ENCODE results near the gene FAM216B. TPM values are rescaled to one million over a fixed set of nuclear protein-coding genes. Genes with fewer than 3 reads are reported as not detected.
"Not testable (repeated sequence)": the region's sequence is repeated elsewhere in the genome, so short reads cannot be mapped to it uniquely, and the experiment has no call there.

The FAM216B gene
- total RNA-seq, 1 experiment from 2014 or later = not detected

DNA sequence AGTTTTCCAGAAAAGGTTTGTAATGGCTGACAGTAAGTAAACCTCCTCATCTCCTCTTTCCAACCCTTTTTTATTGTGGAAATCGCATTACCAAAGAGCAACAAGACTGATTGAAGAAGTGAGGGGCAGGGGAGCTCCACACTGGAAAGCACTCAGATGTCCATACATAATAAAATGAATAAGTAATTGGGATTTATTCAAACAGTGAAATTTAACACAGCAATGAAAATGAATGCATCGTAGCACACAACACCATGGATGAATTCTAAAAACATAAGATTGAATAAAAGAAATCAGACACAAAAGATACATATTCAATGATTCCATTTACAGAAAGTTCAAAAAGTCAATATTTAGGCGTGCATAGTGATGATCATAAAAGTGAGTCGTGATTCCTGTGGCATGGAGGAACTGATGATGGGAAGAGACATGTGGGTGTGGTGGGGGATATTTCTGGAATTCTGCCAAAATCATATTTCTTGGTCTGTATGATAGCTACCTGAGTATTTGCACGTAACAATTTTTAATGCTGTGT lies 18.8 kb downstream of the FAM216B start:
- H3K4me1 ChIP-seq = no peaks in the 10 kb centered on the region
- no peak for DNase-seq
- H3K9me3 ChIP-seq (replicated peaks) = no peaks in the 10 kb centered on the region
- H3K27ac ChIP-seq = no peak overlapping the region
- H3K4me3 ChIP-seq = no peak overlapping the region
- no peaks in the 10 kb centered on the region for H3K36me3 ChIP-seq
- no peaks in the 10 kb centered on the region; the same call in 1 of the 2 replicates for H3K27me3 ChIP-seq

DNA sequence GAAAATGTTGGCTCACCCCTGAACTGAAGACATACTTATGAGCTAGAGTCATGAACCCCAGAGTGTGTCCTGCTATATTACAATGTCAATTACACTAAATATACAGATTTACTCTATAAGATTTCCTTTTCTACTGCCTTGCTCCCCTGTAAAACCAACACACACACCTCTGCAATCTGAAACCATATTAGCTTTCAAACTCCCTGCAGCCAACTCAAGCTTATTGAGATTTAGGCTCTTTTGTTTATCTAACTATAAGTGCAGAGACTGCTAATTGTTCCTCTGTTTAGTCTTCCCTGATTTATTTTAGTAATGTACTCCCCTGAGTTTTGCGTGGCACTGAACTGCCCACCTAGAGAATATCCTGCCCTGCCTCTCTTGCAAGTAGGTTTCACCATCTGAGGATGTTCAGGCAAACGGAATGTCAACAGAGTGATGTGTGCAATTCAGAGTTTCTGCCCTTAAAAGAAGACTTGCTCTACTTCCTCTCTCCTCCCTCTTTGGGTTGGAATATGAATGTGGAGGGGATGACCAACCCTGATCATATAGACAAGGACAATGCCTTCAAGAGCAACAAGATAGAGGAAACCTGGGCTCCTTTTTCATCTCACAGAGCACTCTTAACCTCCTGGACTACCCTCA lies 22.3 kb downstream of the FAM216B start:
- no peaks in the 10 kb centered on the region for H3K36me3 ChIP-seq
- H3K27ac ChIP-seq = no peak overlapping the region
- no peaks in the 10 kb centered on the region for H3K27me3 ChIP-seq
- no peaks in the 10 kb centered on the region for H3K9me3 ChIP-seq (replicated peaks)
- H3K4me1 ChIP-seq = no peaks in the 10 kb centered on the region
- no peak for DNase-seq
- no peak overlapping the region for H3K4me3 ChIP-seq

DNA sequence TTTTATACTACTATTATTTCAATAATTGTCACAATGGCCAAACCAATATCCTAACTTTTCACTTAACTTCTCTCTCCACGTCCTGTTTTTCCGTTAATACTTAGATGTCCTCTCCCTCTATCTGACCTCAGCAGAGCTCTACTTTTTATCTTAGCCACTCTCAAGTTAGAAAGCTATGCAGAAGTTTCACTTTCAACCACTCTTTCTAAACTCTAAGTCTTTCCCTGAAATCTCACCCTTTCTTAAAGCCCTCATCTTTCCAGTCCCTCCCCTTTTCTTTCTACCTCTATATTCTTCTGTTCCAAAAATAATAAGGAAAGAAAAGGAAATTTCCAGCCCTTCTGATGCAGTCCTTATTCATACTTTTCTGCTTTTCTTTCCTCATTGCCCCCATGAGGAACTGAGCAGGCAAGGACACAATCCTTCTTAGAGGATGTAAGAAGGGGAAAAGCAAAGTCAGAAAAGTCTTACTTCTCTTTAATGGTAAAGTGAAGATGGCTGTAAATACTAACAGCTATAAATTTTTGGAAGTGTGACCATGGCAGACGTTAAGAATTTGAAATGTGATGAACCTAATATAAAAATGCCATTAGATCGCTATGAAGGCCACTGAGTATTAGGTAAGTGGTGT lies 23.0 kb downstream of the FAM216B start:
- Histone ChIP-seq H3K4me3 (no peak overlapping the region), H3K36me3 (no peaks in the 10 kb centered on the region), H3K27me3 (no peaks in the 10 kb centered on the region), H3K4me1 (no peaks in the 10 kb centered on the region), H3K9me3 (replicated peaks) (no peaks in the 10 kb centered on the region), H3K27ac (no peak overlapping the region)
- DNase-seq = no peak

DNA sequence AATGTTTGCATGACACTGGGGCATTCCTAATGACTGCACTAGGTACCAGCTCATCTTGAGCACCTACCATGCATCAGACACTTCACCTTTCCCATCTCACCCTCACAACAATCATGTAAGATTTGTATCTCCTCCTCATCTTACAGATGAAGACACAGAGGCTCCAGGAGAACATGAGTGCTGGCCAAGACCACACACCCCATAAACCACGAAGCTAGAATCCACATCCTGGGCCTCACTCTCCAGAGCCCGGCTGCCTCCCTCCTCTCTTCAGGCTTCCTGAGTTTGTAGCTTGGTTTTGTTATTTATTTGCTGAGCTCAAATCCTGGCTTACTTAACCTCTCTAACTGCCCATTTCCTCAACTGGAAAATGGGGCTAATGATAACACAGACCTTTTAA lies 25.9 kb downstream of the FAM216B start:
- no peak for DNase-seq
- Histone ChIP-seq H3K27ac (no peak overlapping the region), H3K4me1 (no peaks in the 10 kb centered on the region)

DNA sequence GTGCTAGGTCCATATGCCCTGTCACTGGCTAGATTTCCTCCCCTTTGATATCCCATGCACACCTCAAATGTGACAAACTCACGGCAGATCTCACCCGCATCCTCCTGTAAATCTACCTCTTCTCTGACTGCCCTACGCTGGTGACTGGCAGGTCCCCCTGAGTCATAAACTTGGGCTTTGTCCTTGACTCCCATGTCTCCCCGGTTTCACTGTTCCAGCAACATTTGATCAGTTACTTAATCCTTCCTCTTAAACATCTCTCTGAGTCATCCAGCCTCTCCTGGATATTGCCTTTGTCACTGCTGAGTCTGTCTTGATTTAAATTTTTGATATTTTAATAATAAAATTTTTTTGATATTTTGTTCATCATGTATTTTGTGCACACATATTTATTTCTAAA lies 26.5 kb downstream of the FAM216B start:
- H3K27ac ChIP-seq = no peak overlapping the region
- H3K9me3 ChIP-seq (replicated peaks) = no peaks in the 10 kb centered on the region
- no peaks in the 10 kb centered on the region for H3K27me3 ChIP-seq

More for the DNA sequence above, 25.9 kb downstream of the FAM216B start:
- H3K27me3 ChIP-seq = no peaks in the 10 kb centered on the region
- no peak overlapping the region for H3K4me3 ChIP-seq
- no peaks in the 10 kb centered on the region for H3K36me3 ChIP-seq
- no peaks in the 10 kb centered on the region for H3K9me3 ChIP-seq (replicated peaks)

DNA sequence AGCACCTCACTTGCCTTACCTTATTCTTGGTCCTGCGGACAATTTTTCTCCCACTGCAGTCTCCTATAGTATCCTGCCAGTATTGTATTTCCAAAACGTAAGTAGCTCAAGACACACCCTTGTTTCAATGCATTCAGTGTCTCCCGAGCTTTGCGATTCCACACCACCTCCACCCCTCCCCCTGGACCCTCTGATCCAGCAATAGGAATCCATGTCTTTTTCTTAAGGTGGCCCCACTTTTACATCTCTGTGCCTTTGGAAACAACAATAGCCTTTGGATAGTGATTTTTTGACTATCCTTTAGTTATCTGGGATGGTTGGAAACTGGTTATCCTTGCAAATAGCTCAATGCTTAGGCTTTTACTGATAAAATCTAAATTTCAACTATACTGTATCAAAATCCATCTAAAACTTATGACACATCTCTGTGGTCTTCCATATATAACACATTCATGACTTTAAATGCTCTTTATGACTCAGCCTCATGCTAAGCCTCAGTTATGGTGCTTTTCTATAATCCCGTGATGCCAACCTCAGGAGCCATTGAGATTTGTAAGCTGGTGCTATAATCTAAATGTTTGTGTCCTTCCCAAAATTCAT lies 27.1 kb downstream of the FAM216B start:
- Histone ChIP-seq H3K27ac (no peak overlapping the region), H3K27me3 (no peaks in the 10 kb centered on the region), H3K4me3 (no peak overlapping the region), H3K9me3 (replicated peaks) (no peaks in the 10 kb centered on the region), H3K4me1 (no peaks in the 10 kb centered on the region), H3K36me3 (no peaks in the 10 kb centered on the region)
- DNase-seq = no peak

More for the DNA sequence above, 26.5 kb downstream of the FAM216B start:
- H3K4me3 ChIP-seq = no peak overlapping the region
- peak in 1 of 2 experiments; percentile 3 for DNase-seq
- H3K36me3 ChIP-seq = no peaks in the 10 kb centered on the region
- no peaks in the 10 kb centered on the region for H3K4me1 ChIP-seq

DNA sequence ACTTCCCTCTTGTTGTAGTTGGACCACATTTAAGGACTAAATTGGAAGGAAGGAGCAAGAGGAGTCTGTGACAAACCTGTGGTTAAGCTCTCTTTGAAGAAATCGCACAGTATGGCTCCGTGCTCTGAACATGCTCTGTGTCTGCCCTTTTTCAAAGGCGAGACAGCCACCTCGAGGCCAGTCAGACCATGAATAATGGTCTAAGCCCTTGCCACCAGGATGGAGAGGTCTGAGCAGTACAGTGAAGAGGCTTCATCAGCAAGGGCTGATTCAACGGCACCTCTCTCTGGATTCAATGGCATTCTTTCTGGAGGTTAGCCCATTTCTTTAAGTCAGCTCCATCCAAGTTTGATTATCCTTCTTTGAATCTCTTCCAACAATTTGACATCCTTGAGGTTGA lies 30.9 kb downstream of the FAM216B start:
- Histone ChIP-seq H3K36me3 (no peaks in the 10 kb centered on the region), H3K9me3 (replicated peaks) (no peaks in the 10 kb centered on the region), H3K27ac (no peak overlapping the region), H3K4me3 (no peak overlapping the region), H3K4me1 (no peaks in the 10 kb centered on the region), H3K27me3 (no peaks in the 10 kb centered on the region)
- no peak for DNase-seq

DNA sequence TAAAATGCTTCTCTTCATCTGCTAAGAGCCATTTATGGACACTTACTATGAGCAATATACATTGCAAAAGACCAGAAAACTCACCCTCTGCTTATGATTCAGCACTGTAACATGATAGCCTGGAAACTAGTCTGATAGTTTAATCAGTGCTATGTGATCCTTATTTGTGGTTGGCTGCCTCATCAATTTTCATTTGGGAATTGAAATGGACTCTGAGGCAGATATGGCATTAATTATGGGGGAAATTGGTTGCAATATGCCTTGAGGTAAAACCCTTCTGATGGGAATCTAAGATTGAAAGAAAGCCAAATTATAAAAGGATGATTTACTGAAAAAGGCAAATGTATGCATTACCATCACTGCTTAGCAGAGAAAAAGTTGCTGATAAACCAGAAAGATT lies 33.5 kb downstream of the FAM216B start:
- H3K27ac ChIP-seq = no peak overlapping the region
- no peak for DNase-seq
- no peaks in the 10 kb centered on the region for H3K9me3 ChIP-seq (replicated peaks)
- no peaks in the 10 kb centered on the region for H3K36me3 ChIP-seq
- H3K27me3 ChIP-seq = no peaks in the 10 kb centered on the region
- no peaks in the 10 kb centered on the region for H3K4me1 ChIP-seq
- no peak overlapping the region for H3K4me3 ChIP-seq

DNA sequence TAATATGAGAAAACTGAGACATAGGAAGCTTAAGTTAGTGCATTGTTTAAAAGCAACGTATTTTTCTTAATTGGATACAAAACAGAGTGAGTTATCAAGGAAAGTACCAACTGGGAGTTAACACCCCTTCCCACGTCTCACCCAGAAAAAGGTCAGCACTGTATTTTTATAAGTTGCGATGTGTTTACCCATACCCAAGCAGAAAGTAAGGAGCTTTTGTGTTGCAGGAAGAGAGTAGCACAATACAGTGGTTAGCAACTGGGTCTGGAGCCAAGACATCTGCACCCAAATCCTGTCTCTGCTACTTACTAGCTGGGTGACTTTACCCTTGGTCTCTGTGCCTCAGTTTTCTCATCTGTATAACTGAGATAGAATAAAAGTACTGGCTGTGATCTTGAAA lies 34.3 kb downstream of the FAM216B start:
- no peak for DNase-seq
- H3K4me1 ChIP-seq = no peaks in the 10 kb centered on the region
- no peaks in the 10 kb centered on the region for H3K9me3 ChIP-seq (replicated peaks)
- no peak overlapping the region for H3K4me3 ChIP-seq
- no peaks in the 10 kb centered on the region for H3K36me3 ChIP-seq
- H3K27ac ChIP-seq = no peak overlapping the region
- H3K27me3 ChIP-seq = no peaks in the 10 kb centered on the region

DNA sequence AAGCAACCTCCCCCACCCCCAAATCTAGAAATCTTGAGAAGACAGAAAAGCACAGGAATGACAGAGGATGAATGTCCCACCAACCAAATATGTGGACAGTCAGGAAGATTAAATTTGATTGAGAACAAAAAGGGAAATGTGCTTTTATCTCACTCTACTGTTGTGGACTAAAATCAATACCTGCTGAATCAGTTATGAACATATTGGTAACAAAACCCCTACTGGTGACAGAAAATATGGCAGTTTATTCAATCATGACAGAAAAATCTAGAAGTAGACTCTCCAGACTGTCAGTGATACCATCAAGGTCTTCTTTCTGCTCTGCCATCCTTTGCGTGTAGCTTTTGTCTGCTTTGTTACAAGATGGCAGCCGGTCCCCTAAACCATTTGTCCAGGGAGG lies 35.2 kb downstream of the FAM216B start:
- Histone ChIP-seq H3K4me3 (no peak overlapping the region), H3K9me3 (replicated peaks) (no peaks in the 10 kb centered on the region), H3K36me3 (no peaks in the 10 kb centered on the region), H3K27me3 (no peaks in the 10 kb centered on the region), H3K27ac (no peak overlapping the region), H3K4me1 (no peaks in the 10 kb centered on the region)
- no peak for DNase-seq

DNA sequence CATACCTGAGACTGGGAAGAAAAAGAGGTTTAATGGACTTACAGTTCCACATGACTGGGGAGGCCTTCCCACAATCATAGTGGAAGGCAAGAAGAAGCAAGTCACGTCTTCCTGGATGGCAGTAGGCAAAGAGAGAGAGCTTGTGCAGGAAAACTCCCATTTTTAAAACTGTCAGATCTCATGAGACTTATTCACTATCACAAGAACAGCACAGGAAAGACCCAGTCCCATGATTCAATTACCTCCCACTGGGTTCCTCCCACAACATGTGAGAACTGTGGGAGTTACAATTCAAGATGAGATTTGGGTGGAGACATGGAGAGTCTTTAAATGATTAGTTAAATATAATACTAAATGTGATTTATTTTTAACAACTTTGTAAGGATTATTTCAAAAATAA lies 38.3 kb downstream of the FAM216B start:
- not testable (repeated sequence) for H3K9me3 ChIP-seq (replicated peaks); H3K27me3 ChIP-seq; DNase-seq; H3K4me1 ChIP-seq; H3K27ac ChIP-seq; H3K4me3 ChIP-seq; H3K36me3 ChIP-seq

DNA sequence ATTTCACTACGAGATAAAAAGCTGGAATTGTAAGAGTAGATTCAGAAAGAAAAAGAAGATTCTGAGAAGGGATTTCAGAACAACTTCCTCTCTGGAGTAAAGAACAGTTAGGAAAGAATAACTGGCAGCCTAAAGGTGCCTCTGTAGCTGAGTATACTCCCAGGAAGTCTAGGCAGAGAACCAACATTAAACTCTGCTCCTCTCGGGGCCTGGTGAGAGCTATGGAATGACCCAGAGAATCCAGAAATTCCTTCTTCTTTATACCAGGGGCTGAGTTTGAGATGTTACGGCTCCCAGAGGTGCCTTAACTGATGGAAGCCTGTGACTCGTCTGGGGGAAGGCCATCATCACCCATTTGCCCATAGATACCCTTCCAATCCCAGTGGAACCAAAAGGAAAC lies 39.1 kb downstream of the FAM216B start:
- H3K4me3 ChIP-seq = no peak overlapping the region
- no peaks in the 10 kb centered on the region for H3K4me1 ChIP-seq
- no peaks in the 10 kb centered on the region for H3K9me3 ChIP-seq (replicated peaks)
- no peak for DNase-seq
- no peaks in the 10 kb centered on the region for H3K27me3 ChIP-seq
- H3K36me3 ChIP-seq = no peaks in the 10 kb centered on the region
- no peak overlapping the region for H3K27ac ChIP-seq

DNA sequence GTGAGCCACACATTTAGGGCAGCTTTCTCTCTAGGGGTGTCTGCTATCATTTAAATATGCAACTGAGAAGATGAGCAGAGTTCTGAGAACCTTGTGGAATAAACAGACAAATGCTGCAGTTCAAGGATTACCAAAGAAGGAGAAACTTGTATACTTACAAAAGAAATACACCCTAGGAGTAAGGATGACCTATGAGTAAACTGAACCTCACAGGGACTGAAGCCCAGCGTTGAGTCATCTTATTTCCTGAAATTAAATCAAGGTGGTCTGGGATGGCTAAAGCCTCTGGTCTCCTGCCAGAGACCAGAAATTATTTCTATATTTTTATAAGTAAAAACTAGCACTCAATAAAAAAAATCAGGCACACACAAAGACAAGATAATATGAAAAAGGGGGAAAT lies 40.1 kb downstream of the FAM216B start:
- no peak for DNase-seq
- H3K27ac ChIP-seq = no peak overlapping the region
- H3K4me3 ChIP-seq = no peak overlapping the region
- H3K4me1 ChIP-seq = no peaks in the 10 kb centered on the region
- no peaks in the 10 kb centered on the region for H3K36me3 ChIP-seq
- H3K9me3 ChIP-seq (replicated peaks) = no peaks in the 10 kb centered on the region
- no peaks in the 10 kb centered on the region for H3K27me3 ChIP-seq

DNA sequence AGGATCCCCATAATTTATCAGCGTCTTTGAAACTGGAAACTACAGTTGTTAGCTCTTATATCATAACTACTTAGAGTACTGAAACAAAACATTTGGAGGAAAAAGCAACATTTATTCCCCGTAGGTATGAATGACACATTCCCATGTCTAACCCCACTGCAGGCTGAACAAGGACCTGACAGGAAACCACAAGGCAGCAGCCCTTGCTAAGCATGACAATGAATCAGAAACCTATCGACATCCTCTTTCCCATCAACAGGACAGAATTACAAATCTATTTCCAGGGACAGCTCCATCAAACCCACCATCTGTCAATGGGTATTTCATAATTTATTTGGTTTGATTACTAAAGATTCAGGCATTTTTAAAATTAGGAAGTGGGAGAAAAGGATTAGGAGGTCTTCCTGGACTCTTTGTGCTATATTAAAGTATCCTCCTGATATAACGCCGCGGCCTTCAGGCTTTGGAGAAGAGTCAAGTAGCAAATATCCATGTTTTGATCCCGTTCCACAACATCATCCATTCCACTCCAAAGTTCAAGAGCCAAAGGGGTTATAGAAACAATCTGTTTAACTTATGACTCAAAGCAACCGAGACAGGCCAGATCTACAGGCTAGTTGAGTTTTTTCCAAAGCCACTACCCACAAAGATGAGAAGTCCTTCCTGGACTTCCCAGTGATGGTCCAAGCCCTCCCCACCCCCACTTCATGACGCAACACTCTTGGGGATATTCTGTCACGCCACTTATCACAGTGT lies 51.1 kb downstream of the FAM216B start:
- H3K27me3 ChIP-seq = no peaks in the 10 kb centered on the region; the same call in 1 of the 2 replicates
- DNase-seq = no peak
- H3K27ac ChIP-seq = no peak overlapping the region
- H3K4me1 ChIP-seq = no peaks in the 10 kb centered on the region
- no peaks in the 10 kb centered on the region for H3K36me3 ChIP-seq
- H3K9me3 ChIP-seq (replicated peaks) = no peaks in the 10 kb centered on the region
- H3K4me3 ChIP-seq = no peak overlapping the region

DNA sequence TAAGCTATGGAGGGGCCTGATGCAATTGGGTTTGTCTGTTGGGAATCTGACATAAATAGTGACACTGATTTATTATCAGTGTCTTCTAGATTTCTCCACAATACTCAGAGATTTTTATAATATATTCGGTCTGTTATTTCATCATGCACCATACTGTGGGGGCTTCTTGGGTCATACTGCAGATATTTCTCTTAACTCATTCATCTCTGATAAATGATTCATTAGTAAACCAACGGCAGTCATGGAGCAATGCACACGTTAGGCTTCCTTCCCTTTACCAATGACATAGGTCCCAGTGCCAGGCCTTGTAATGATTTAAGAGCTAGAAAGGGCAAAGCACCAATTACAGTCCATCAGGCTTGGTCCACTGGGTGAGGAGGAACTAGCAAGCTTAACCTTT lies 53.6 kb downstream of the FAM216B start:
- H3K9me3 ChIP-seq (replicated peaks) = no peaks in the 10 kb centered on the region
- H3K4me3 ChIP-seq = no peak overlapping the region
- H3K36me3 ChIP-seq = no peaks in the 10 kb centered on the region
- H3K27me3 ChIP-seq = no peaks in the 10 kb centered on the region; the same call in 1 of the 2 replicates
- H3K27ac ChIP-seq = no peak overlapping the region
- no peak for DNase-seq
- H3K4me1 ChIP-seq = no peaks in the 10 kb centered on the region

Data from SJCRH30 (cell line).